GM18511 (cell line): ENCODE results near the gene TBX18.

Experiments used
- ATAC-seq: cut with Tn5 transposase; IDR thresholded peaks from one replicate; pipeline ENCODE4 v1.9.1; 2021; ENCODE audit warnings: mild to moderate bottlenecking, moderate library complexity; ENCODE audit not compliant: unreplicated experiment

TBX18 gene

DNA sequence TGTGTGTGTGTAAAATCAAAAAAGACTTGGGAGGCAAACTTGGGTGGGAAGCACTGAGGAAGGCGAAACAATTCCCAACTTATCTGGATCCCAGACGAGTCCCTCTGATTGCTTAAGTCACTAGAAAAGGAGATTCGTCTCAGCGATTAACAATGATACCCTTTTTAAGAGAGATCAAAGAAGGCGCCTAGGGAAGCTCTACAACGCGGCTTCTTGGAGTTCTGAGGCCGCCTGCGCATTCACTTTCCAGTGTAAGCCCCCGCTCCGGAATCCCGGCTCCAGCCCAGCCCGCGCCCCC is 8.7 kb upstream of the TBX18 start:
- no peak for ATAC-seq

DNA sequence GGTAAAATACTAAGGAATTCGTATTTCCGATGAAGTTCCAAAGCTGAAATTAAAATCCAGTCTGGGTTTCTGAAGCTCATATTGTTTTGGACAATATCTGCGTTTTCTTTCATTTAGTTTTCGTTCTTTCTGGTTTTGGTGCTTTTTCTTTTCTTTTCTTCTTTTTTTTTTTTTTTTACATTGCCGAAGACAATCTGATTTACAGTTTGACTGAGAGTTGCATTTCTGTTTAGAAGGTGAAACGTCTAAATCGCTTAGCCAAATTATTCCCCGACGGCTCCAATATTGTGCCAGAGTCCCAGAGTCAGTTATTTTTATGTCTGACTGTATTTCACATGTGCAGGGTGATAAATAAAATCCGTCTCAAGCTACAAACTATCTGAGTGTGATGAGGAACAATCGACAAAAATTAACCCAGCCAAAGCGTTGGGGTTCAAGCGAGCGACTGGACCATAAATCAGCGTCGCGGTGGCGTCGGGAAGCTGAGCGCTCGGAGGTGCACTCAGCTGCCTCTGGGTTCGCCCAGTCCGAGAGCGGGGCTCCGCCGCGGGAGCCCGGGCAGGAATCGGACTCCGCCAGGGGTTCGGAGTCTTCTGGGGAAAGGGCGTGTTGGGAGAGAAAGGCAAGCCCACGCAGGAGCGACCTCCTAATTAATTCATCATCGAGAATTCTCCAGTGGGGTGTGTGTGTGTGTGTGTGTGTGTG is 8.2 kb upstream of the TBX18 start:
- ATAC-seq: no peak

DNA sequence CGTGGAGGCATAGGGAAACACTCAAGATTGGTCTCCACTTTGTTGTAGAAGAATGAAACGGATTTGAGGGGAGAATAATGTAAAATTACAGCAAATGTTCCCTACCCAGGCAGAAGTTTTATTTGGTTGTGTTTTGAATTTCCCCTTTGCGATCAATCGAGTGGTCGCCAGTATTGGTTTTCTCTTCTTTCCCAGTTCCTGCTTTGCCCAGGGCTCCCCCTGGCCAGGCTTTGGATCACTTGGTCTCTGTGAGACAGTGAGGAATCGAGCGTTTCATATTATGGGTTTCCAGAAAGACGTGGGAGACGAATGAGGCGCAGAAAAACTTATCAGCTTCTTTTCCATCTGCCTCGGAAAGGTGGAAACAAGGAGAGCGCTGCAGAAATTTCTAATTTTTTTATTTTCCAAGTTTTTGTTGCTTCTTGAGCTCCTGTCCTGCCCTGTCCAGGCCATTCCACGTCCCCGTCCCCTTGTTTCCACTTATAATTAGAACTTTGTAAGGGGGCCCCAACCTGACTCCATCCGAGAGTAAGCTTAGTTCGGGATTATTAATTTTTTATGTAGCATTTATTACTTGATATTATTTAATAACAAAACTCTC is 7.5 kb upstream of the TBX18 start:
- no peak for ATAC-seq

DNA sequence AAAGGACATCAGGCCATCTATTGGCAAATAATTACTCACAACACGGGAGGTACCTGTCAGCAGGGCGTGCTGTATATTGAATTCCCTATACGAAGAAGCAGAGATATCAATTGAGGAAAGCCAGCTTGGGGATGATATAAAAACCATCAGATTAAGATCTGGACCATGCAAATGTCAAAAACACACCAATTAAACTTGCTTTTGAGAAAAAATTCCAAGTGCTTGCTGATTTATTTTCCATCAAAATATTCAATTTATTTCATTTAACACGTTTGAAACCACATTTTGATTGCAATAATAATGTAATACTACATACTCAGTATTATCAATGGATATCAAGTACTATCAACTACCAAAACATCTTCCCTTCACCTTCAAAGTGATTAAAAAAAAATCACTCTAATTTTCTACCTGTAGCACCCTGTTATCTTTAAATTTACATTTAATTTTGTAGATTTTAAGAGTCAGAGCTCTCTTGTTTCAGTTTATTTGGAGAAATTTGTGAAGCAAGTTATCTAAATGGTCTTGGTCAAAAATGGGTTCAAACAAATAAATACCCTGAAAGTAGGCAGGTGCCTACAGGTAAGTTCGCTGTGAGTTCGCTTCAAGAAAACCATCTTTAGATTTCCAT is 6.8 kb upstream of the TBX18 start:
- no peak for ATAC-seq

DNA sequence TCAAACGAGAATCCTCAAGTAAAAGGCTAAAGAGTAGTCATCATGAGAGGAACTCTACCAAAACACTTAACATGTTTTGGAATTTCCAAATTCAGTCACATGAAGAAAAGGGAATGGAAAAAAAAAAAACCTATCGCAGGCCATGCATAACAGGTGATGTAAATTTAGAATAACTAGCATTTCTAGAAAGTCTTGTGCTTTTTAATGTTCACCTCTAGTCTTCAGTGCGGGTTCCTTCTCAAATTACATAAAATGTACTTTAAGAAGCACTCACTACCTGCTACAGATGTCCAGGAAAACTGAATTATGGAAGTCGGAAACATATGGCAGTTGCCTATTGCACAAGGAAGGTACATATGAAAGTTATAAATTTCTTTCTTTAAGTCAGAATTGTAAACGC is 6.1 kb upstream of the TBX18 start:
- no peak for ATAC-seq

DNA sequence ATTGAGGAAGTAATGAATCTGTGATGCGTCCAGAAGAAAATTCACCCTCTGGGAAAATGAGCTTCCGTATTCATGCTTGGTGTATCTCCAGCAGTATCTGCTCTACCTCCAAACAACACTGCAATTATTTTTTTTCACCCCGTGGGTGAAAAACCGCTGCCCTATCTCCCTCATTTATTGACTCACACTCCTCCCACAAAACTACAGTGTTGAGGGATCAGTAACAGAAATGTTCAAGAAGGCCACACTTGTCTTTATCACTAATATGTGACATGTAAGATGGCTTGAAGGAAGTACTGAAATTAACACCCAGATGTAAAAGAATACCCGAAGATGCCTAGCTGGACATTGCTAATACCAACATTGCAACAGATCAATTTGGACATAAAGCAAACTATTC is 4.9 kb upstream of the TBX18 start:
- no peak for ATAC-seq

DNA sequence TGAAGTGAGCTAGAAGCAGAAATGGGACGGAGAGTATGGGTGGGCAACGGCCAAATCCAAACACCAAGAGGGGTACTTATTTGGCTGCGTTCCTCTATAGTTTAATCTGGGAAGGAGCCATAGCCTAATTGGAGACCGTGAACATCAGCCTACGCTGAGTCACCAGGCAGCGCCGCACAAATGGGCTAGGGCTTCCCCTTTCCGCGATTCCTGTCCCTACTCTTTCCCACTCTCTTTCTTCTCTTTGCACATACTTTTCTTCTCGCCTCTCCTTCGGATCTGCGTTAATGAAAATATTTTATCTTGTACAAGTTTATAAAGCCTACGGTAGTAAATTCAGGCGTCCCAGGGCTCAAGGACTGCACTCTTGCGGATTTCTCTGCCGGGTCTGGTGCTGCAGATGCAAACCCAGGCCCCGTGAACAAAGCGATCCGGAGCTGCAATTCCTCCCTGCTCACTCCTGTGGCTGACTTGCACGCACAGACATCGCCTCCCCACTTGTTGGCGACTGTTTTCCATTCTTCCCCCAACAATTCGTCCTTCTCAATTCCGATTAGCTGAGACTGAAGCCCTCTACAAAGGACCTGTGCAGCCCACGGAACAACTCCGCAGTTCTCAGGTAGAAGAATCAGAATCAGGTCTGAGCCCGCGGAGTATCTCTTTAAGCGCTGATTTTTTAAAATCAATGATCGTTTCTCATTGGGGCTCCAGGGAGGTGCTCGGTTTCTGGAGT is 4.2 kb upstream of the TBX18 start:
- no peak for ATAC-seq

DNA sequence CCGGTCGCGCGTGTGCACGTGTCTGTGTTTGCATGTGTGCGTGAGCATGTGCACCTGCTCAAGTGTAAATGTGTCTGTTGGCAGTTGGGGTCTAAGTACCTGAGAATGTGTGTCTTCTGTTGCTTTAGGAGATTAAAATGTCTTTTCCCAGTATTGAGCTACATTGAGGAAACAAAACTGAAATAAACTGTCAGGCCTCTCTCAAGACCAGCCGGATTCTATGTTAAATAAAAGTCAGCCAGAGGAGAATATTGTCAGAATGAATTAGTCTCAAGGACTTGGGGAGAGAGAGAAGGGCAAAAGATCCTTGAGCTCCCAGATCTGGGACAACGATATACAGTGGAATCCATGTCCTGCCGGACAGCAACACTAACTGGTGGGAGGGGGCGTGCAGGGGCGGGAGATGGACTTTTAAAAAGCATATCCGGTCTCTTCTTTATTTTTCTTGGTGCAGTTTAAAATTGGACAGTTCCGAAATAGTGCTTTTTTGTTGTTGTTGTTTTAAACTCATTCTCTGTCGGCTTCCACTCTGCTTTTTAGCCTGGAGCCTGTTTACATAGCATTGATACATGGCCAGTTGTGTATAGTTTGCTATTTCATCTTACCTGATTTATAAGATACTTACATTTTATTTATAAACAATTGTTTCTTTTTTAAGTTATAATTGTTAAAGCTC is 3.3 kb upstream of the TBX18 start:
- ATAC-seq: no peak

DNA sequence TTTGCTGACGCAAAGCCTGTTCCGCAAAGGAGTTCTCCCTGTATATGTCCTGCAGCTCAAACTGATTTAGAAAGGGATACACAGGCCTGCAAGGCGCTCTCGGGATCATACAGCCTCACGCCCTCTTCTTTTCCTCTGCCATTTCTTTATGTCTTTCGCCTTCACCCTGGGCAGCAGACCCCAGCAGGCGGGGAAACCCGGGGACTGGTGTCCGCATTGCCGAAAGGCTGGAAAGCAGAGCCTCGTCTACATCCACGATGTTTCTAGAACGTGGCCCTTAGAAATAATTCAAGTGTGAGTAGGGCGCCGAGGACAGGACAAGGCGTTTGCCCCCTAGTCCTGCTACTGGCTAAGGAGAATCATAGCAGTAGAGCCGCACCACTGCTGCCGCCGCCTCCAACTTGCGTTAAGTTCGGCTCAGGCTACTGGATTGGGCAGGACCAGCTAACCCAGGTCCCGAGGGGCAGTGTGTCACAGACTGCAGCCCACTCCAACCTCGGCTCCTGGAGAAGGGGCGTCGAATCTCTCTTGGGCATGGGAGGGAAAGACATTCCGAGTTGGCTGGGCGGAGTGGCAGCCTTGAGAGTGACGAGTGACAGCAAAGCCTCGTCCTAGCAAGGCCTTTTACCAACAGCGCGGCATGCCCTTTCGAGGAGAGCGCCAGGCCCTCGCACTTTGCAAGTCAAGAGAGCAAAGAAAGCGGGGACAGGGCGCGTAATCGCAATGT is 2.6 kb upstream of the TBX18 start:
- no peak for ATAC-seq

DNA sequence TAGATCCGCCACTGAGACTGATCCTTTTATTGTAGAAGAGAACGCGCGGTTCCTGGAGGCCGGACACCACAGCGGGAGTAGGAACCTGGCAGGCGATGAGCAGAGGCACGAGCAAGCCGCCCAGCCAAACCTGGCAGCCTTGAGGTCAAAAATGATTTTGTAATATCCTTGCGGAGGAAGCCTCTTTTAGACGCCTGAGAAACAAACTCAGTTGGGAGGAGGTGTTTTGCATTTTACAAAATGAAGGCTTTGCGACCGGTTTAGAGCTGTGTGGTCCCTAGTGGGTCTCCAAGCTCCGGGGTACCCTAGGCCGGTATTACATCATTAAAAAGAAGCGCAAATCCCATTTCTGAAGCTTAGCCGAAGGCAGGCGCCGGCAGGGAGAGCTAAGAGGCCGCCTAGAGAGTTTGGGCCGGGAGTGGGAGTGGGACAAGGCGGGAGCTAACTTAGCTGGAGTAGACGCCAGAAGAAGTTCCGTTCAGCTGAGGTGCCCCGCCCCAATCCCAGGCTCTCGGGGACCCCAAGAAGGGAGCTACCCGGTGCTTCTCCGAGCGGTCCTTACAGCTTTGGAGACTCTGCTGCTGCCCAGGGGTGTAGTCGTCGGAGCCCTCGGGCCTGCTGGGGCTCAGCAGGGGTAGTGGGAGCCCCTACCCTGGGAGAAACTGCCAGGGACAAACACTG is 1.9 kb upstream of the TBX18 start:
- ATAC-seq: no peak

DNA sequence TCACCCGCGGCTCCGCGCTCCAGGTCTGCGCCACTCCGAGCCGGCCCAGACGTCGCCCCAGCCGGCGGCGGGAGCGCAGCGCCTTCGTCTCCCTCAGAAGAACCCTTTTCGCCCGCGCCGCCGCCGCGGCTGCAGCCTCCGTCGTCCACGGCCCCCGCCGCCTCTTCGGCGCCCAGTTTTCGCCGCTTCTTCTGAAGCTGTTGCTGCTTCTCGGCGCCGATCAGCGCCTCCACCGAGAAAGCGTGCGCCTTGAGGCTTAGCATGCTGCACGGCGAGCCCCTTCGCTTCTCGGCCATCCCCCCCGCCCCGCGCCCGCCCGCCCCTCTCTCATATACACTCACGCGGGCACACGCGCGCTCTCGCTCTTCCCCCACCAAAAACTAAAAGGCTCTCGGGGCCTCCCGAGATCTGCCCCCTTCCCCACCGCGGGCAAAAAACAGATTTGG is 489 bp downstream of the TBX18 start:
- ATAC-seq: no peak

DNA sequence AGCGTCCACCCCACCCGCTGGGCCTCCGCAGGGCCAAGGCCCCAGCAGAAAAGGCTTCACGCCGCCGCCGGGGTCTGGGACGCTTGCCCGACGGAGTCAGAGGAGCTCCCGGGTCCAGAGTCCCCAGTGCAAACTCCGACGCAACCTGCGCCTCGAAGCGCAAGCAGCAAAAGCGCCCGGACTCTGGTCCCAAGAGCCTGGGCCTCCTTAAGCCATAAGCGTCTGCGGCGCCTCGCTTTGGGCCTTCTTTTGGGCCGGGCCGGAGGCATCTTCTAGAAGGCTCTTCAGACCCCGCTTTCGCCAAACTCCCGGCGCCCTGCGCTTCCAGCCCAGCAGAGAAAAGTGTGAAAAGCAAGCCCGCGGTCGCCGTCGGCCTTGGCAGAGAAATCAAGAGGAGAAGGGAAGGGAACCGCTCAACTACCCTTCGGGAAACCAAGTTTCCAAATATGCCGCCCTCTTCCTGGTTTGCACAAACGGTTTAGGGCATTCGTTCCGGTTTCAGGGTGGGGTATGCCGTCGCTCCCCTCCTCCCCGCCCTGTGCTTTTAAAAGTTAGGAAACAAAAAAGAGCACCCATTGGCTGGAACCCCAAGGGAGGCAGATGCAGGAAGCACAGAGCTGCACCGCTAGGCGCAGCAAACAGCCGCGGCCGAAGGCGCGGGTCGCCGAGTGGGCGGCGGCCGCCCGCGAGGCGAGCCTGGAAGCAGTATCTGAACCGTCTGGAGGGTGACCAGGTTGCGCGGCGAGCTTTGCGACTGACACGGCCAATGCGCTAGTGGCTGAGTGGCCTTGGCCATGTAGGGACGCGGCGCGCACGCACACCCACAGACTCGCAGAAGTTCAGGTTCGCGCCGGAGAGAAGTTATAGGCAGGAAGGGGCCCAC is 1.2 kb downstream of the TBX18 start:
- ATAC-seq: no peak

DNA sequence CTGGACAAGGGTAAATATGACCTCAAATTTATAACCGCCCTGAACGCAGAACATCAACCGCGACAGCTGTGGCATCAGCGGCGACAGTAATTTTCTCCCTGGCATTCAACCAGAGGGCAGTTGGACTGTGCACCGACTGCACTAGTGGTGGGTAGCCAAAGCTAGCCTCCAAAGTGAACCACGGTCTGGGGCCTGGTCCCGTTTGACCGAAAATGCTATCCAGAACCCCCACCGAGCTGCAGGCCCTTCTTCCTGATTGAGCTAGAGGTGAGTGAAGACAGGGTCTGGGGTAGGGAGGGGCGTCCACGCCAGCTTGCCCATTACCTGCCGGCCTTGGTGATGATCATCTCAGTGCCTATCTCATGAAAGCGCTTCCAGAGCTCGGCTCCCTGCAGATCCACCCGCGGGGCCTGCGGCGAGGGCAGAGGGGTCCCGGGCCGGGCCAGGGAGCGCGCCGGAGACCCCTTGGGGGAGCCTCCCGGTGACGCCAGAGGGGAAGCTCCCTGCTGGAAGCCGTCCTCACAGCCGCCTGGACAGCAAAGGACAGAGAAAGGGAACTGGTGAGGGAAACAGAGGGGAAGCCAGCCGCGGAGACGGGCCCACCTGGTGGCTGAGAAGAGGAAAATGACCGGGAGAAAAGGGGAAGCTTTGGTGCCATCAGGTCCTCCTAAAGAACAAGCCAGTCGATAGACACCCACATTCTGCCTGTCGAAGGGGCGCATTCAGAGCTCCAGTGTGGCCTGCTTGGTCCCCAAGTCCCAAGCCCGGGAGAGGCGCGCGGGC is 2.0 kb downstream of the TBX18 start:
- no peak for ATAC-seq

DNA sequence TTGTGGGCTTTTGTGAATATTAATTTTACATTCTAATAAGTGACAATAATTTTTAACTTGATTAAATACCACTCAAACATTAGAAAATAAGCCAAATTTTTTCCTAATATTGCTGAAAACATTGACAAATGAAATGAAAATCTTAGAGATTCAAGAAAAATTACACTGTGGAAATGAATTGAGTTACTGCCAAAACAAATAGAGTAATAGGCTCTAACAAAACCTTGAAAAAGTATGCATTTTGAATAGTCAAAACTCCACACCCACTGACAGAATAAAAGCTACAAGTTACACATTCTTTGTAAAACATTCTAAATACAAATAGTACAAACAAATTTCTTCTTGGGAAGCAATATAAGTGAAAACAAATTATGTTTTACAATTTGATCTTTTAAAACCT is 5.9 kb downstream of the TBX18 start:
- no peak for ATAC-seq

DNA sequence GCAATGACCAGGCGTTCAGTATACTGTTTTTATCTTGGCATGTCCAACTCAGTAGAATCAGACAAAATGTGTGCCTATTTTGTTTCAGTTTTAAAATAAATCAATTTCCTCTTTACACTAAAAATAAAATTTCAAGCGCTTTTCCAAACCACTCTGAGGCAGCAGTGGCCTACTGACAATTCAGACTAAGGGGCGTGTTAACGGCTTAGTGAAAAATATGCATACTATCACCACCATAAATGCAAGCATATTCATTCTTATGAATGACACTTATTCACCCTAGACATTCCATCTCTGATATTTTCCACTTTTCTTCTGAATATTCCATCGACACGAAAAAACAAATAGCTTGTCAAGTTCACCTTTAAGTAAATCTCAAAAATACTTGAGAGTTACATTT is 7.5 kb downstream of the TBX18 start:
- no peak for ATAC-seq

DNA sequence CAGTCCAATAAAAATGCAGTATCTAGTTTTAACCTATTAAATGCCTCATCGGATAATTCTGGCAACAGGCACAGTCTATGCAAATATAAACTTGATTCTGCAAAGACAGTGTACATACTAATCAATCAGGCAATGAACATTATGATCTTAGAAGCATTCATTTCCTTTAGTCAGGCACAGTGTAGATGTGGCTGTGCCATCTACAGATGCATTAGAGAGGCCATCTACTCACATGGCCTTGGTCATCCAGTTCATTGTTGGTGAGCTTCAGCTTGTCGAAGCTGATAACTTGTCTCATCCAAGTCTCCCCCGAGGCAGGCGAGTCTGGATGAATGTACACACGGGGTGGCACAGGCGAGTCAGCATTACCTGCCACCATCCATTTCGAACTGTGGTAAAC is 7.9 kb downstream of the TBX18 start:
- no peak for ATAC-seq

DNA sequence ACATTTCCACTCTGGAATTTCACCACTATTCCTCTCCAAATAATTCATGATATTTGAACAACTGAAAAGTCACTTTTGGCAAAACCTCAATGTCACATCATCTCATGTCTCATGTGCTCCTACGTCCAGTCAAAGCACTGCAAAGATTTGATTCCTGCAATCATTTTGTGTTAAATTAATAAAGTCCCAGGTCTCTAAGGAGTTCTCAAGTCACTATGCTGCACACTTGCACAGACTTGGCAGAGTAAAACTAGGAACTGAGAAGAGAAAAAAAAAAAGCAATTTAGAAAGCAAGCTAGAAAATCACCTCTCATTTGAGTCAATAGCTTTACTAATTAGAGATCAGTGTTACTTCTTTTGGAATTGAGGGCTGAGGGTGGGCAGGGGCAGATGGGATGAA is 11.2 kb downstream of the TBX18 start:
- no peak for ATAC-seq

DNA sequence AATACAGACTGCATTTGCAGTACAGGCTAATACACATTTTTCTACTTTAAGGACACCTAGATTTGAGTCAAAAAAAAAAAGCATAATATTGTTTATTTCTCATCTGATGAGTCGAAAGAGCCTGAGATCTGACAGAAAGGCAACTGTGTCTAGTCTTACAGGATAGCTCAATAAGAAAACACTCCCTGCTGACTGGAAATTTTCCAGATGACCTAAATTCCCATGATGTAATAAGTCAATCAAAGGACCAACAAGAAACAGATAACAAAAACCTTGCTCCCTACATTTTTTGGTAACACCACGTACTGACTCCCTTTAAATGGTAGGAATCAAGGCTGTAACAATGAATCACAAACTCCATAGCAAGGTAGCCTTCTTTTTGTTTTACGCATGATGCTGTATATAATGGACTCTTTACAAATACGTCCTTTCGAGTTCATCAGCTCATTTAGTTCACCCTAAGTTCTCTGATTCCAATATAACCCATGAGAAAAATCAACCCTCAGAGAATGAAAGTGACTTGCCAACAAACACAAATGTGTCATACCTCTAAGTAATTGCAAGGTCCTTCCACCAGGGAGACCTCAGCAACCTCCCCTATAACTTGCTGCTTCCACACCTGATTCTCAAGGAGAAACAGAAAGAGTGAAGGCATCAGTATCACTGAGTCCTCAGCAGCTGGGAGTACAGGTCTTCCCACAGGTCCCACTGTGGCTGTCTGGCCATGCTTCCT is 12.1 kb downstream of the TBX18 start:
- no peak for ATAC-seq
